ENCODE results near the gene WIF1.
A peak's percentile ranks its signal among the peaks of the same experiment; 100 is the strongest.

Gene WIF1

DNA sequence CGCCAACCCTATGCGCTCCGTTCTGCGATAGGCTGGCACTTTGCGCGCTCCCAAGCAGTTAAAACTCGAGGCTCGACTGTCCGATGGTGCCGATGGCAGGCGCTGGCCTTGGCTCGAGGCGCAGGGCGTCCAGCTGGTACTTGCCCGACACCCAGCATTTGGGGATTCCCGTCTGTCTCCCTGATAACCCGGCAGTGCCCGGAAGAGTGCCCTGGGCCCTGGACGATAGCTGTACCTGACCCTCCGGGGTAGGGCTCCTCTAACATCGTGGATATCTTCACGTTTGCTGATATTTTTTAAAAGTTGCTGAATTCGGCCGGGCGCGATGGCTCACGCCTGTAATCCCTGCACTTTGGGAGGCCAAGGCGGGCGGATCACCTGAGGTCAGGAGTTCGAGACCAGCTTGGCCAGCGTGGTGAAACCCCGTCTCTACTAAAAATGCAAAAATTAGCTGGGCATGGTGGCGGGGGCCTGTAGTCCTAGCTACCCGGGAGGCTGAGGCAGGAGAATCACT is 908 bp upstream of the WIF1 start:
- no peak for DNase-seq

GRCh38 chr12:65119063-65119462 is 2.0 kb downstream of the WIF1 start:
- no peak for DNase-seq

DNA sequence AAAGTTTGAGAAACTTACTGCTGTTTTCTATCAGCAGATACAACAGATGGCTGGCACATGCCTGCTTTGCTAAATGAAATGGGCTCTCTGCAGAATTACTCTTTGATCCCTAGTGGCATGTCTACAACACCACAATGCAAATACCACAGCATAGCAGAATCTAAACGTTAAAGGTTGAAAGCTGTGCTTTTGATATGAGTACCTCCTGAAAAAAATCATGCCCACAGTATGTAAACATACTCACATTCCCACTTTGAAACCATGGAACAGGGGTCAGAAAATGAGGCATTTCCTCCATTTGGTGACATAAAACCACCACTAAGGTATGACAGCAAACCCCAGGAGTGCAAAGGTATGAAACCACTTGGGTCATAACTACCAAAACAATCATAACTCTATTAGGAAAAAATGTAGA is 7.5 kb downstream of the WIF1 start:
- no peak for DNase-seq

DNA sequence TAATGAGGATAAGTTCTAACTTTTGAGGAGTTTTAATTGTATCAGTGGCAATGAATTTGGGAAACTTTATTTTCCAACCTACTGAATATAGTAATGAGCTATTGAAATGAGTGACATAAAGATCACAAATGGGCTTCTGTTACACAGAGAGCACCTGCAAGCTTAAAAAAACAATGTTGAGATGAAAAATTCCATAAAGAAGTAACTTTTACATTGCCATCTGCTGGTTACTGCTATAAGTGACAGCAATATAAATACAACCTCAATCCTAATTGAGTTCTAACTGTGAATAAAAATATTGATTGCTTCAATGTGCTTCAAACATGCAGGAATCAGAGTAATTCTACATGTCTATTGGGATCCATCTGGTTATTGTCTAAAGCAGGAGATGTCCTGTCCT is 14.2 kb downstream of the WIF1 start:
- no peak for DNase-seq

- DNase-seq = no peak
Measured at GRCh38 chr12:65100140-65100539, 21.0 kb downstream of the WIF1 start.

- DNase-seq = no peak
Measured at GRCh38 chr12:65099182-65099581, 21.9 kb downstream of the WIF1 start.

GRCh38 chr12:65098364-65098763 is 22.7 kb downstream of the WIF1 start:
- DNase-seq = no peak

GRCh38 chr12:65094722-65095121 is 26.4 kb downstream of the WIF1 start:
- DNase-seq = no peak

DNA sequence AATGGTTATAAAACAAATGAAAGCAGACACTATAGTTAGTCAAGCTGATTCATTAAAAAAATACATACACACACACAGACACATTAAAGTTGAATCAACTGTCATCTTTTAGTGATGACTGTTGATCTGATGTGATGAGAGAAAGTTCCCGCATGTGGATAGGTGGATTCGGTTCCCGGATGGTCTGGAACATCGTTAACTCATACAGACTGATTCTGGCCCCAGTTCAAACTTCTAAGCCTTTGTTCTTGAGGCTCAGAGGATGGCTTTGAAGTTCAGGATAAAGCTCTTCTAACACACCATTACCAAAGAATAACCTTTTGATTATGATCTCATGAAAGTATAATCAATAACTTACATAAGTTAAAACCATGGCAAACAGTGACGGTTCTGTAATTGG is 27.5 kb downstream of the WIF1 start:
- DNase-seq = no peak

DNA sequence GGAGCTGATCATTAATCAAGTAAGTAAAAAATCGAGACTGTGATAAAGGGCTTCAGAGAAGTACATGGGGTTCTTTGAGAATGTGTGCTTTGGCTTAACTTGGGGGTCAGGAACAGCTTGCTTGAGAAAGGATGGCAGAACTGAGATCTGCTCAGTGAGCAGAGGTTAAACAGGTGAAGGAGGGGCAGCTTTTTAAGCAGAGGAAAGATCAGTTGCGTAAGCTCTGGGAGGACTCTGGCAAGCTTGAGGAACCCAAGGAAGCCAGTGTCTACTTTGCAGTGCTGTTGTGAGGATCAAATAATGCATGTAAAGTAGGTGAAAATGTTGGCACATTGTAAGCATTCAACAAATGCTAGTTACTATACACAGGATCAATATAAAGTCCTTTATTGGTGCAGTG is 30.6 kb downstream of the WIF1 start:
- DNase-seq = no peak

DNA sequence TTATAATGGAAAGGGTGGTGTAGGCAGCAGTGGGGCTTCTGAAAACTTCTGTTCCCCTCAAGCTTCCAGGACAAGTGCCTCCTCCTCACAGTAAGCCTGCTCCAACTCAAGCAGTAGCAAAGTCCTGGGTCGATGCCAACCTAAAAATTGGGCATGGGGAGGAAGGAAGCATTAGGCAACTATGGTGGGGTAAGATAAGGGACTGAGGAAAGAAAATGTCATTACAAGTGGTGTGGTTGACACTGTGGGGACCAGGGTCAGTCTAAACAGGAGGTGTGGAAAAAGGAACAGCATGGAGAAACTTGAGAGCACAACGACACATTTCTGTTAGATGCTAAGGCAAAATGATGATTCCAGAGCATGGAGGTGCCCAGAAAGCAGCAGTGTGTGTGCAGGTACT is 34.9 kb downstream of the WIF1 start:
- no peak for DNase-seq

DNA sequence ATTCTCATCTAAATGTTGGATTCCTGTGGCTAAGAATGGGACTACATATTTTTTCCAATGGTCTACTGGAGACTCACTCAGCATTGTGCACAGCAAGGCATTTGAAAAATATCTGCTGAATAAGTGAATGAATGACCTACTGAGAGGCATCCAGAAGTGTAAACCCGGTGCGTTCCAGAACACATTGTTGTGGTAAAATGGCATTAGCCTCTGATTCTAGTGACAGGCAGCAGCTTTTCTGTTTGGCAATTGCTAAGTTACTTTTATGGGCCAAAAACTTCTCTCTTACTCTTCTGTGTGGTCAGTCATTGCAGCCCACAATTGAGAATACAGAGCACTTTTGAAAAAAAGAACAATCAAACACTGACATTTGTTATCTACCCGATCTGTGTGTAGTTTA is 36.5 kb downstream of the WIF1 start:
- no peak for DNase-seq

- no peak for DNase-seq
Measured at GRCh38 chr12:65083581-65083980, 37.5 kb downstream of the WIF1 start.

DNA sequence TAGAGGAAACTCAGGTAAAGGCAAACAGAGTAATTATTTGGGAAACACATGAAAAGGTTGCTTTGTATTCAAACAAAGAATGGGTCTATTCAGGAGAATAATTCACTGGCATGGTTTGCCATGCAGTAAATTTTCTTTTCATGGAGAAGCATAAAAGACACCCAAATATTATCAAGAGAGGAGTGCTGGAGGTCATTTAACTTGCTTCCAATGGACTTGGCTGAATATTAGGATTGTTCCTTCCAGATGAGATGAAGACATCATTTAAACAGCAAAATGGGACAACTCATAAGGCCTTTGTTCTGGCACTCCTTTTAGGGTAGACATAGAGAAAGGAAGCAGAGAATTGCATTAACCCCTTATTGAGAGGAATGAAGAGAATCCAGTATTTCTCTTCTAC is 38.7 kb downstream of the WIF1 start:
- no peak for DNase-seq

DNA sequence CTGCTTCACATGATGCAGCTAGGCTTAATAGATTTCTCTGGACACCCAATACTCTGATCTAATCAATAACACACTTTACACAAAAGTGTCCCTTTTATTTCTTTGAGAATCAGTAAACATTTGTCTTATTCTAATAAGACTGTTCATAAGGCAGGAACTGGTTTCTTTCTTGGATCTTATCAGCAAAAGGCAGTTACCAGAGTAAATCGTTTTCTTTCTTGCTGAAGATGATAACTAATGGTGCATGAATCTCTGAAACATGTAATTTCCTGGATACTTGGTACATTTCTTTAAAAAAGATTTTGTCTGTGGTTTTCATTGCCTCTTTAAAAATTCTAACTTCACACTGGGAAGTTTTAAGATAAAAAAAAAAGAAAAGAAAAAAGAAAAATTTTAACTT is 39.6 kb downstream of the WIF1 start:
- DNase-seq = no peak

GRCh38 chr12:65074932-65075331 is 46.2 kb downstream of the WIF1 start:
- no peak for DNase-seq

DNA sequence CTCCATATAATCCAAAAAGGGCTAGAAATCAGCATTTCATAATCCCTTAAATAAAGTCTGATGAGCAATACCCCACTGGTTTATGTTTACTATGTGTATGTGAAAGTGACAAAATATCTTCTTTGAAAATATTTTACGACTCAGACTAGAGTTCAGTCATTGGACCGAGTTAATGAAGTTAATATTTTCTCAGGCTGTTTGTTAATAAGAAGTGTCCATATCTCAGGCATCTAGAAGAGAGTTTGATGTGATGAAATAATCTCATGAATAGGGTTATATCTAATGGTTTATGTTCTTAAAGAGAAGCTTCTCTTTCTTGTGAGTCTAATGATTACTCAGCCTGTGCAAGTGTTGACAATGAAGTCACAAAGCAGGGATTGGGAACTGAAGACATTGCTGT is 51.8 kb downstream of the WIF1 start:
- no peak for DNase-seq

GRCh38 chr12:65067383-65067782 is 53.7 kb downstream of the WIF1 start:
- DNase-seq = no peak

- no peak for DNase-seq
Measured at GRCh38 chr12:65055859-65056258, 65.2 kb downstream of the WIF1 start.

DNA sequence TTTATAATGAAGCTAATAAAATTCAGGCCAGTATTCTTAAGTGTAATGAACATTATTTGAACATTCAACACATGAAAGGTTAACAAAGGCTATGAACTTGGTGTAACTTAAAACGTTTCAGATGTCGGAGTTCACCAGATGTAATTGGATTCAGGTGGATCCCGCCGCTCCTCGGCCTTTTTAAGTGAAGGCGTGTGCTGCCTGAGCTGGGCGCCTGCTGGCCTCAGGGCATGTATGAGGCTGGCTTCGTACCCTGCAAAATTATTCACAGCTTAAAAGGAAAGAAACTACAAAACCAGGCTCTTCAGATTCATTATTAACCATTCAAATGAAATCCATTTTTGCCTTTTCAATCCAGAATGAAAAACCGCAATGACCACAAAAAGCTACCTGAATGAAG is 69.9 kb downstream of the WIF1 start:
- no peak for DNase-seq

DNA sequence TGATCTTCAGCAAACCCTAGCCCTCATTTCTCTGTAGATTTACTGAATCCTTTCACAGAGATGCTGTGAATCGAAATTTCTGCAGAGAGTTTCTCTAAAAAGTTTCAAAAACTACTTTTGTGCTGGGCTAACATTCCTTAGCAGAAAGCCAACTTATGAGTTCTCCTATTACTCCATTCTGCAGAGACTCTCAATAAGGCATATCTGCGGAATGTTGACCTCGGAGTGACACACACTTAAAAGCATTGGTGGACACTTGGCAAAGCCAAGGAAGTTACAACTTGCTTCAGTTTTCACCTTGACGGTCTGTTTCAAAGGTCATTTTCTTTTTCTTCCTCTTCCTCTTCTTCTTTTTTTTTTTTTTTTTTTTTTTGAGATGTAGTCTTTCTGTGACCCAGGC is 75.8 kb downstream of the WIF1 start:
- DNase-seq = no peak

GRCh38 chr12:65039301-65039700 is 81.8 kb downstream of the WIF1 start:
- no peak for DNase-seq

- DNase-seq = no peak
Measured at GRCh38 chr12:65025136-65025535, 96.0 kb downstream of the WIF1 start.

DNA sequence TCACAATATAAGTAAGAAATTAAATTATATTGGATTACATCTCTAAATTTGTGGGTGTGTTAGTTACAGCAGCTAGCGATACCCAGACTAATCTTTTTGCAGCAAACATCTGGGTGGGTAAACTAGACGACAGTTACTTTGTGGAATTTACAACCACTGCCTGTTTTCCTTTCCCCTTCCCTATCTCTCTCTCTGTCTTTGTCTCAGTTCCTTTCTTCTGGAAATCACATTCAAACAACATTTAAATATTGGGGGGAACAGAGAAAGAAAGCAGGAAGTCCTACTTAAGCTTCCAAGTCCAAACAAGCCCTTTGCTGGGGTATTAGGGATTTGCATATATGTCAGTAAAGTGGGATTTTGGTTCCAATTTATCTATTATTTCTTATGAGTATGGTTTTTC is 97.6 kb downstream of the WIF1 start:
- DNase-seq = no peak

DNA sequence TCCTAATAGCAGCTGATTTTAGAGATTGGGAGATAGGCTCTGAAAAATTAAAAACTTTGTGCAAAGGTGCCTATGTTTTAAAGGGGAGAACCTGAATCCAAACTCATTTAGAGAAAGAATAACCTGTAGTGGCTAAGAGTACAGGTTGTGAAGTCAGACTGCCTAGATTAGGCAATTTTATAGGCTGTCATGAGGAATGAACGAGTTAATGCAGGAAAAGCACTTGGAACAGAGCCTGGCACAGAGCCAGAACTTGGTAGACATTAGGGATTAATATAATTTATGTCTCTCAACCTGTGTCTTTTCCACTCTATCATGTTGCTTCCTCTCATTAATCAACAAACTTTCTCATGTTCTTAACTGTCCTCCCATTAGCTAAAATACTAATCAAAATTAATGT is 98.1 kb downstream of the WIF1 start:
- peak; percentile 7 for DNase-seq

- DNase-seq = no peak
Measured at GRCh38 chr12:65022421-65022820, 98.7 kb downstream of the WIF1 start.
